WTC11 (cell line): Measurements from ENCODE around the gene TMEM263. TPM values are rescaled to one million over a fixed set of nuclear protein-coding genes. Genes with fewer than 3 reads are reported as not detected.

Experiments
- ATAC-seq: fragments of 200-7000 bp; cut with Tn5 transposase; 2 replicates; pipeline ENCODE4 v1.10.0; 2021; ENCODE audit warnings: mild to moderate bottlenecking, moderate library complexity
- CTCF ChIA-PET: fragments of 300-600 bp; sonication (Branson Sonifier 250); formaldehyde crosslinking; loops from one replicate; lab custom pipeline; 2021; ENCODE audit warnings: antibody characterized with exemption; lab: Charles Lee
- POLR2A ChIA-PET: fragments of 350-600 bp; sonication (Branson Sonifier 250); formaldehyde crosslinking; loops from one replicate; lab custom pipeline; 2021; ENCODE audit warnings: antibody characterized with exemption; lab: Charles Lee
- DNase-seq: peaks from one replicate; pipeline ENCODE4 v3.0.0; 2021; ENCODE audit warnings: low spot score
- H3K27ac Mint-ChIP-seq: 2 replicates; pipeline ENCODE4 v1.8.0; 2021; ENCODE audit warnings: mixed read lengths
- H3K27me3 Mint-ChIP-seq: 2 replicates; pipeline ENCODE4 v1.8.0; 2021; ENCODE audit warnings: low read depth, mild to moderate bottlenecking, moderate library complexity, mixed read lengths
- H3K36me3 Mint-ChIP-seq: 2 replicates; pipeline ENCODE4 v1.8.0; 2021; ENCODE audit warnings: mixed read lengths
- H3K4me1 Mint-ChIP-seq: 2 replicates; pipeline ENCODE4 v1.8.0; 2022; ENCODE audit warnings: mixed read lengths
- H3K4me3 Mint-ChIP-seq: 2 replicates; pipeline ENCODE4 v1.8.0; 2021; ENCODE audit warnings: mild to moderate bottlenecking, moderate library complexity, mixed read lengths
- H3K9me3 Mint-ChIP-seq: 2 replicates; pipeline ENCODE4 v1.8.0; 2021; ENCODE audit warnings: mixed read lengths
- CBFB ChIP-seq: sonication (generic); formaldehyde crosslinking; IDR thresholded peaks from 2 replicates; pipeline ENCODE4 v1.8.1; 2022; ENCODE audit warnings: mild to moderate bottlenecking, low read depth, missing genetic modification reagents
- FOXJ3 ChIP-seq: sonication (generic); formaldehyde crosslinking; IDR thresholded peaks from 2 replicates; pipeline ENCODE4 v1.9.0; 2021; ENCODE audit warnings: missing genetic modification reagents, mild to moderate bottlenecking, borderline replicate concordance
- GRHL2 ChIP-seq: fragments of 250-450 bp; sonication (Bioruptor Pico); IDR thresholded peaks from 2 replicates; pipeline ENCODE4 v1.8.0; 2022; ENCODE audit warnings: mild to moderate bottlenecking, moderate library complexity; ENCODE audit not compliant: insufficient replicate concordance, severe bottlenecking
- JUN ChIP-seq: sonication (generic); formaldehyde crosslinking; IDR thresholded peaks from 2 replicates; pipeline ENCODE4 v1.8.0; 2023; ENCODE audit warnings: mild to moderate bottlenecking, missing genetic modification reagents
- NFYB ChIP-seq: sonication (generic); formaldehyde crosslinking; conservative IDR thresholded peaks from 2 replicates; pipeline ENCODE4 v1.8.0; 2022; ENCODE audit warnings: low read depth, missing genetic modification reagents
- SMAD4 ChIP-seq: sonication (generic); formaldehyde crosslinking; IDR thresholded peaks from 2 replicates; pipeline ENCODE4 v1.8.0; 2022; ENCODE audit warnings: mild to moderate bottlenecking, missing genetic modification reagents
- SOX15 ChIP-seq: fragments of 250-450 bp; sonication (Bioruptor Pico); IDR thresholded peaks from 2 replicates; pipeline ENCODE4 v1.9.0; 2021; ENCODE audit warnings: mild to moderate bottlenecking
- TEAD1 ChIP-seq: sonication (generic); formaldehyde crosslinking; IDR thresholded peaks from 2 replicates; pipeline ENCODE4 v1.8.0; 2022; ENCODE audit warnings: mild to moderate bottlenecking, missing genetic modification reagents
- TP53 ChIP-seq: sonication (generic); formaldehyde crosslinking; IDR thresholded peaks from 2 replicates; pipeline ENCODE4 v1.8.1; 2023; ENCODE audit warnings: mild to moderate bottlenecking, missing genetic modification reagents
- ZNF232 ChIP-seq: sonication (generic); formaldehyde crosslinking; IDR thresholded peaks from 2 replicates; pipeline ENCODE4 v1.8.0; 2022; ENCODE audit warnings: mild to moderate bottlenecking, missing genetic modification reagents
- ZNF317 ChIP-seq: sonication (generic); formaldehyde crosslinking; IDR thresholded peaks from 2 replicates; pipeline ENCODE4 v1.8.1; 2023; ENCODE audit warnings: low read depth, mild to moderate bottlenecking, moderate library complexity, missing genetic modification reagents, borderline replicate concordance
- ZNF416 ChIP-seq: fragments of 250-450 bp; sonication (Bioruptor Pico); IDR thresholded peaks from 2 replicates; pipeline ENCODE4 v1.9.0; 2021; ENCODE audit warnings: mild to moderate bottlenecking, inconsistent platforms
- total RNA-seq: library from RNA; stranded (reverse); gene quantifications from 3 replicates; pipeline ENCODE4 v1.2.3, GENCODE V29; 2021
- TF ChIP-seq, protein P1 (sequence below): fragments of 250-450 bp; sonication (Bioruptor Pico); IDR thresholded peaks from 2 replicates; pipeline ENCODE4 v1.9.0; 2021; ENCODE audit warnings: mild to moderate bottlenecking, borderline replicate concordance
- TF ChIP-seq, protein P2 (sequence below): fragments of 250-450 bp; sonication (Bioruptor Pico); IDR thresholded peaks from 2 replicates; pipeline ENCODE4 v1.9.0; 2021; ENCODE audit warnings: mild to moderate bottlenecking
- TF ChIP-seq, protein P3 (sequence below): fragments of 200-600 bp; IDR thresholded peaks from 2 replicates; pipeline ENCODE4 v1.8.0; 2022; ENCODE audit warnings: antibody characterized with exemption
- TF ChIP-seq, protein P4 (sequence below): sonication (generic); formaldehyde crosslinking; IDR thresholded peaks from 2 replicates; pipeline ENCODE4 v1.8.1; 2022; ENCODE audit warnings: mild to moderate bottlenecking, moderate library complexity, missing genetic modification reagents
- TF ChIP-seq, protein P5 (sequence below): fragments of 250-450 bp; sonication (Bioruptor Pico); IDR thresholded peaks from 2 replicates; pipeline ENCODE4 v2.1.2; 2022; ENCODE audit warnings: mild to moderate bottlenecking, moderate library complexity
- TF ChIP-seq, protein P6 (sequence below): sonication (generic); formaldehyde crosslinking; IDR thresholded peaks from 2 replicates; pipeline ENCODE4 v1.8.0; 2022; ENCODE audit warnings: mild to moderate bottlenecking, missing genetic modification reagents
- TF ChIP-seq, protein P7 (sequence below): sonication (generic); formaldehyde crosslinking; IDR thresholded peaks from 2 replicates; pipeline ENCODE4 v1.8.0; 2022; ENCODE audit warnings: mild to moderate bottlenecking, missing genetic modification reagents
- TF ChIP-seq, protein P8 (sequence below): sonication (generic); formaldehyde crosslinking; IDR thresholded peaks from 2 replicates; pipeline ENCODE4 v1.8.1; 2023; ENCODE audit warnings: mild to moderate bottlenecking, moderate library complexity, missing genetic modification reagents
- TF ChIP-seq, protein P9 (sequence below): sonication (generic); formaldehyde crosslinking; conservative IDR thresholded peaks from 2 replicates; pipeline ENCODE4 v1.8.1; 2022; ENCODE audit warnings: mild to moderate bottlenecking, missing genetic modification reagents

Gene TMEM263
- total RNA-seq, 1 experiment from 2014 or later, result 18.0 TPM

DNA sequence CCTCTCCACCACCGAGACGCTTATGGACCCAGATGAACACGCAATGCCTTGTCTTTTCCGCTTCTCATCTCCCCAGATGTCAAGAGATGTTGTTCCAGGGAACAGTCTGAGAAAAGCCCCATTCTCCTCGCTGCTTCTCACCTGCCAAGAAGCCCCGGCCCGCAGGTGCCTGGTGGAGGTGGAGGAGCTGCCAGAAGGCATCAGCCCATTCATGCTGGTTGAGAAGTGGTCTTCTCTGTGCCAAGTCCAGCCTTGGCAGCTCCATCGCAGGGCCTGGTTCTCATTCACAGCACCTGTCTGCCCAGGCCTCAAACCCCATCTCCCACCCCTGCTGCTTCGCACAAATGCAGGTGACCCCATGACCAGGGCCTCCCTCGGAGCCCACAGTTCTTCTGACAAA, 42.3 kb upstream of the TMEM263 start (continued):
- TF ChIP-seq, protein P1, sequence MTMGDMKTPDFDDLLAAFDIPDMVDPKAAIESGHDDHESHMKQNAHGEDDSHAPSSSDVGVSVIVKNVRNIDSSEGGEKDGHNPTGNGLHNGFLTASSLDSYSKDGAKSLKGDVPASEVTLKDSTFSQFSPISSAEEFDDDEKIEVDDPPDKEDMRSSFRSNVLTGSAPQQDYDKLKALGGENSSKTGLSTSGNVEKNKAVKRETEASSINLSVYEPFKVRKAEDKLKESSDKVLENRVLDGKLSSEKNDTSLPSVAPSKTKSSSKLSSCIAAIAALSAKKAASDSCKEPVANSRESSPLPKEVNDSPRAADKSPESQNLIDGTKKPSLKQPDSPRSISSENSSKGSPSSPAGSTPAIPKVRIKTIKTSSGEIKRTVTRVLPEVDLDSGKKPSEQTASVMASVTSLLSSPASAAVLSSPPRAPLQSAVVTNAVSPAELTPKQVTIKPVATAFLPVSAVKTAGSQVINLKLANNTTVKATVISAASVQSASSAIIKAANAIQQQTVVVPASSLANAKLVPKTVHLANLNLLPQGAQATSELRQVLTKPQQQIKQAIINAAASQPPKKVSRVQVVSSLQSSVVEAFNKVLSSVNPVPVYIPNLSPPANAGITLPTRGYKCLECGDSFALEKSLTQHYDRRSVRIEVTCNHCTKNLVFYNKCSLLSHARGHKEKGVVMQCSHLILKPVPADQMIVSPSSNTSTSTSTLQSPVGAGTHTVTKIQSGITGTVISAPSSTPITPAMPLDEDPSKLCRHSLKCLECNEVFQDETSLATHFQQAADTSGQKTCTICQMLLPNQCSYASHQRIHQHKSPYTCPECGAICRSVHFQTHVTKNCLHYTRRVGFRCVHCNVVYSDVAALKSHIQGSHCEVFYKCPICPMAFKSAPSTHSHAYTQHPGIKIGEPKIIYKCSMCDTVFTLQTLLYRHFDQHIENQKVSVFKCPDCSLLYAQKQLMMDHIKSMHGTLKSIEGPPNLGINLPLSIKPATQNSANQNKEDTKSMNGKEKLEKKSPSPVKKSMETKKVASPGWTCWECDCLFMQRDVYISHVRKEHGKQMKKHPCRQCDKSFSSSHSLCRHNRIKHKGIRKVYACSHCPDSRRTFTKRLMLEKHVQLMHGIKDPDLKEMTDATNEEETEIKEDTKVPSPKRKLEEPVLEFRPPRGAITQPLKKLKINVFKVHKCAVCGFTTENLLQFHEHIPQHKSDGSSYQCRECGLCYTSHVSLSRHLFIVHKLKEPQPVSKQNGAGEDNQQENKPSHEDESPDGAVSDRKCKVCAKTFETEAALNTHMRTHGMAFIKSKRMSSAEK (CRISPR knock-in tag), result no peak
- TF ChIP-seq ZNF317 (CRISPR knock-in tag) (no peak), GRHL2 (CRISPR knock-in tag) (no peak), NFYB (CRISPR knock-in tag) (no peak), FOXJ3 (CRISPR knock-in tag) (no peak), ZNF416 (CRISPR knock-in tag) (no peak), TP53 (CRISPR knock-in tag) (no peak), SMAD4 (CRISPR knock-in tag) (no peak)
- TF ChIP-seq, protein P2, sequence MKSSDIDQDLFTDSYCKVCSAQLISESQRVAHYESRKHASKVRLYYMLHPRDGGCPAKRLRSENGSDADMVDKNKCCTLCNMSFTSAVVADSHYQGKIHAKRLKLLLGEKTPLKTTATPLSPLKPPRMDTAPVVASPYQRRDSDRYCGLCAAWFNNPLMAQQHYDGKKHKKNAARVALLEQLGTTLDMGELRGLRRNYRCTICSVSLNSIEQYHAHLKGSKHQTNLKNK, result no peak
- TF ChIP-seq, protein P3, sequence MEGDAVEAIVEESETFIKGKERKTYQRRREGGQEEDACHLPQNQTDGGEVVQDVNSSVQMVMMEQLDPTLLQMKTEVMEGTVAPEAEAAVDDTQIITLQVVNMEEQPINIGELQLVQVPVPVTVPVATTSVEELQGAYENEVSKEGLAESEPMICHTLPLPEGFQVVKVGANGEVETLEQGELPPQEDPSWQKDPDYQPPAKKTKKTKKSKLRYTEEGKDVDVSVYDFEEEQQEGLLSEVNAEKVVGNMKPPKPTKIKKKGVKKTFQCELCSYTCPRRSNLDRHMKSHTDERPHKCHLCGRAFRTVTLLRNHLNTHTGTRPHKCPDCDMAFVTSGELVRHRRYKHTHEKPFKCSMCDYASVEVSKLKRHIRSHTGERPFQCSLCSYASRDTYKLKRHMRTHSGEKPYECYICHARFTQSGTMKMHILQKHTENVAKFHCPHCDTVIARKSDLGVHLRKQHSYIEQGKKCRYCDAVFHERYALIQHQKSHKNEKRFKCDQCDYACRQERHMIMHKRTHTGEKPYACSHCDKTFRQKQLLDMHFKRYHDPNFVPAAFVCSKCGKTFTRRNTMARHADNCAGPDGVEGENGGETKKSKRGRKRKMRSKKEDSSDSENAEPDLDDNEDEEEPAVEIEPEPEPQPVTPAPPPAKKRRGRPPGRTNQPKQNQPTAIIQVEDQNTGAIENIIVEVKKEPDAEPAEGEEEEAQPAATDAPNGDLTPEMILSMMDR, result no peak

DNA sequence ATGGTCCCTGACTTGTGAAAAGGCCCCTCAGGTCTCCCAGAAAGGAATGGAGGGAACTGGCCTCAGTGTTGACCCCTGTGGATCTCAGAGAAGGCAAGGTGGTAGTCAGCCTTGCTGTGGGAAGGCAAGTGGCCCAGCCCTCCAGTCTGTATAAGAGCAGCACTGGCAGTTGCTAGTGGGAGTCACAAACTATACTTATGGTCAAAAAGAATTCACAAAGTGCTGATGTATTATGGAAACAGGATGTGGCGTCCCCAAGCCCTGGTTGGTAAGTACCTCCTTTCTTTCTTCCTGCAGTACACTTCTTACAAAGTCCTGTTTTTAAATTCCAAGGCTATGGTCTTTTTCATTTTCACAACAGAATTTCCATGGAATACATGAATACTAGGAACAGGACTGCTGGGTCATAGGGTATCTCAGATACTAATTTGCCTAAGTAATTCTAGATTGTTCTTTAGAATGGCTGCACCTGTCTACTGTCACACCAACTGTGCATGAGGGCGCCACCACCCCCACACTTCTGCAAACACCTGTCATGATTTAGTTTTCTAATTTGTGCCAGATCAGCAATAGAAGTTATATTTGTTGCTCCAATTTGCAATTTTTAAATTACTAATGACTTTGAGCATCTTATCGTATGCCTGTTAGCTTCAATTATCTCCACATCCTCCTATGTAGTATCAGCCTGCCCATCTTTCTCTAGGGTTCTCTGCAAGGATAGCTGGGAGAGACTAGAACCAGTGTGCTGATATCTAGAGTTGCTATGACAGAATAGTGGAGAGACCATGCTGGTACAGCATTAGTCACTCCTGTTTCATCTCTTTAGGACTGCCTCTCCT, 40.7 kb upstream of the TMEM263 start:
- peaks cover 4% of the 10 kb centered on the region for H3K27me3 Mint-ChIP-seq
- CTCF ChIA-PET, result no interaction called here
- H3K4me3 Mint-ChIP-seq, result no peak overlapping the region
- no peaks in the 10 kb centered on the region for H3K9me3 Mint-ChIP-seq
- POLR2A ChIA-PET, result no interaction called here
- DNase-seq (no peak), ATAC-seq (no peak)
- H3K4me1 Mint-ChIP-seq, result peaks cover 28% of the 10 kb centered on the region
- H3K27ac Mint-ChIP-seq, result no peak overlapping the region
- H3K36me3 Mint-ChIP-seq, result no peaks in the 10 kb centered on the region
- TF ChIP-seq FOXJ3 (CRISPR knock-in tag), result no peak
- TF ChIP-seq, protein P4, sequence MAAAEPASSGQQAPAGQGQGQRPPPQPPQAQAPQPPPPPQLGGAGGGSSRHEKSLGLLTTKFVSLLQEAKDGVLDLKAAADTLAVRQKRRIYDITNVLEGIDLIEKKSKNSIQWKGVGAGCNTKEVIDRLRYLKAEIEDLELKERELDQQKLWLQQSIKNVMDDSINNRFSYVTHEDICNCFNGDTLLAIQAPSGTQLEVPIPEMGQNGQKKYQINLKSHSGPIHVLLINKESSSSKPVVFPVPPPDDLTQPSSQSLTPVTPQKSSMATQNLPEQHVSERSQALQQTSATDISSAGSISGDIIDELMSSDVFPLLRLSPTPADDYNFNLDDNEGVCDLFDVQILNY (CRISPR knock-in tag), result no peak
- TF ChIP-seq, protein P5, sequence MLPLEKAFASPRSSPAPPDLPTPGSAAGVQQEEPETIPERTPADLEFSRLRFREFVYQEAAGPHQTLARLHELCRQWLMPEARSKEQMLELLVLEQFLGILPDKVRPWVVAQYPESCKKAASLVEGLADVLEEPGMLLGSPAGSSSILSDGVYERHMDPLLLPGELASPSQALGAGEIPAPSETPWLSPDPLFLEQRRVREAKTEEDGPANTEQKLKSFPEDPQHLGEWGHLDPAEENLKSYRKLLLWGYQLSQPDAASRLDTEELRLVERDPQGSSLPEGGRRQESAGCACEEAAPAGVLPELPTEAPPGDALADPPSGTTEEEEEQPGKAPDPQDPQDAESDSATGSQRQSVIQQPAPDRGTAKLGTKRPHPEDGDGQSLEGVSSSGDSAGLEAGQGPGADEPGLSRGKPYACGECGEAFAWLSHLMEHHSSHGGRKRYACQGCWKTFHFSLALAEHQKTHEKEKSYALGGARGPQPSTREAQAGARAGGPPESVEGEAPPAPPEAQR (CRISPR knock-in tag), result no peak
- TF ChIP-seq, protein P6, sequence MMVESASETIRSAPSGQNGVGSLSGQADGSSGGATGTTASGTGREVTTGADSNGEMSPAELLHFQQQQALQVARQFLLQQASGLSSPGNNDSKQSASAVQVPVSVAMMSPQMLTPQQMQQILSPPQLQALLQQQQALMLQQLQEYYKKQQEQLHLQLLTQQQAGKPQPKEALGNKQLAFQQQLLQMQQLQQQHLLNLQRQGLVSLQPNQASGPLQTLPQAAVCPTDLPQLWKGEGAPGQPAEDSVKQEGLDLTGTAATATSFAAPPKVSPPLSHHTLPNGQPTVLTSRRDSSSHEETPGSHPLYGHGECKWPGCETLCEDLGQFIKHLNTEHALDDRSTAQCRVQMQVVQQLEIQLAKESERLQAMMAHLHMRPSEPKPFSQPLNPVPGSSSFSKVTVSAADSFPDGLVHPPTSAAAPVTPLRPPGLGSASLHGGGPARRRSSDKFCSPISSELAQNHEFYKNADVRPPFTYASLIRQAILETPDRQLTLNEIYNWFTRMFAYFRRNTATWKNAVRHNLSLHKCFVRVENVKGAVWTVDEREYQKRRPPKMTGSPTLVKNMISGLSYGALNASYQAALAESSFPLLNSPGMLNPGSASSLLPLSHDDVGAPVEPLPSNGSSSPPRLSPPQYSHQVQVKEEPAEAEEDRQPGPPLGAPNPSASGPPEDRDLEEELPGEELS (CRISPR knock-in tag), result no peak
- TF ChIP-seq SOX15, result no peak
- TF ChIP-seq NFYB (CRISPR knock-in tag), result no peak
- TF ChIP-seq, protein P7, sequence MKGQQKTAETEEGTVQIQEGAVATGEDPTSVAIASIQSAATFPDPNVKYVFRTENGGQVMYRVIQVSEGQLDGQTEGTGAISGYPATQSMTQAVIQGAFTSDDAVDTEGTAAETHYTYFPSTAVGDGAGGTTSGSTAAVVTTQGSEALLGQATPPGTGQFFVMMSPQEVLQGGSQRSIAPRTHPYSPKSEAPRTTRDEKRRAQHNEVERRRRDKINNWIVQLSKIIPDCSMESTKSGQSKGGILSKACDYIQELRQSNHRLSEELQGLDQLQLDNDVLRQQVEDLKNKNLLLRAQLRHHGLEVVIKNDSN (CRISPR knock-in tag), result no peak
- TF ChIP-seq, protein P8, sequence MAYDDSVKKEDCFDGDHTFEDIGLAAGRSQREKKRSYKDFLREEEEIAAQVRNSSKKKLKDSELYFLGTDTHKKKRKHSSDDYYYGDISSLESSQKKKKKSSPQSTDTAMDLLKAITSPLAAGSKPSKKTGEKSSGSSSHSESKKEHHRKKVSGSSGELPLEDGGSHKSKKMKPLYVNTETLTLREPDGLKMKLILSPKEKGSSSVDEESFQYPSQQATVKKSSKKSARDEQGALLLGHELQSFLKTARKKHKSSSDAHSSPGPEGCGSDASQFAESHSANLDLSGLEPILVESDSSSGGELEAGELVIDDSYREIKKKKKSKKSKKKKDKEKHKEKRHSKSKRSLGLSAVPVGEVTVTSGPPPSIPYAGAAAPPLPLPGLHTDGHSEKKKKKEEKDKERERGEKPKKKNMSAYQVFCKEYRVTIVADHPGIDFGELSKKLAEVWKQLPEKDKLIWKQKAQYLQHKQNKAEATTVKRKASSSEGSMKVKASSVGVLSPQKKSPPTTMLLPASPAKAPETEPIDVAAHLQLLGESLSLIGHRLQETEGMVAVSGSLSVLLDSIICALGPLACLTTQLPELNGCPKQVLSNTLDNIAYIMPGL (CRISPR knock-in tag), result no peak
- no peak for TF ChIP-seq CBFB (CRISPR knock-in tag)
- no peak for TF ChIP-seq JUN (CRISPR knock-in tag)
- TF ChIP-seq, protein P9, sequence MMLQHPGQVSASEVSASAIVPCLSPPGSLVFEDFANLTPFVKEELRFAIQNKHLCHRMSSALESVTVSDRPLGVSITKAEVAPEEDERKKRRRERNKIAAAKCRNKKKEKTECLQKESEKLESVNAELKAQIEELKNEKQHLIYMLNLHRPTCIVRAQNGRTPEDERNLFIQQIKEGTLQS (CRISPR knock-in tag), result no peak
- no peak for TF ChIP-seq ZNF232 (CRISPR knock-in tag)
- TF ChIP-seq TEAD1 (CRISPR knock-in tag), result no peak
